HK-2 (cell line): Measurements from ENCODE around the gene DOCK10.

ENCODE experiments used
- DNase-seq: peaks from one replicate; pipeline ENCODE4 v3.0.0-alpha.2; 2018; ENCODE audit not compliant: unreplicated experiment

The DOCK10 gene

GRCh38 chr2:224882291-224883171 lies 159.7 kb downstream of the DOCK10 start:
- peak; percentile 20 for DNase-seq

DNA sequence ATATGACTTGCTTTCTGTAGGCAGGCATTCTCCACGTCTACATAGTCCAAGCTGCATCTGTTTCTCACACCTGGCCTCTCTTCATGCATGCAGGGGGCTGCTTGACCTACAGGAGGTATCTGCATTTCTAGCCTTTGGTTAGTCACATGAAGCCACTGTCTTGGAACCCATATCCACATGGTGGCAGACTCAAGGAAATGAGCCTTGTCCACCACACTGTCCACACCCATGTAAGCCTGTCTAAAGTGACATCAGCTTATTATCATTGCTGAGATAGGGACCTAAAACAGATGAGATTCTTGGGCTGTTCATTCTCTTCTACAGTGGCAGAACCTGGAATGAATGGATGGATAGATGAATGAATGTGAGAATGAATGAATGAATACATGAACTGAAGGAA lies 160.4 kb downstream of the DOCK10 start:
- peak; percentile 13 for DNase-seq

GRCh38 chr2:224876522-224876921 lies 165.7 kb downstream of the DOCK10 start:
- no peak for DNase-seq

DNA sequence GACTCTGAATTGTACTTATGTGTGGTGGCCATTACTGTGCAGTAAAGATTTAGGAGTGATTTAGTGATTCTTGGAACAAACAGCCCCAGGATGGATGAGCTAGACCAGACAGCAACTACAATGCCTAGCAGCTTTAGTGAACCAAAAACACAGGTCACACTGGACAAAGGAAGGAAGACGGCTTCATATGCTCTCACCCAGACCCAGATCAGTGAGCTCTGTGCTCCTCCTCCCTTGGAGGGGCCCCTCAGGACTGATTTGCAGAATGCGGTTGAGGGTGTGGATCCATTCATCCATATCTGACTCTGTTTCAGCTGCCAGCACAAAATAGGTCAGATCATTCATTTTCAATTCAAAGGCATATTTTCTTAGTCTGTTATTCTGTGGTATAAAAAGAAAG lies 166.4 kb downstream of the DOCK10 start:
- peak; percentile 6 for DNase-seq

DNA sequence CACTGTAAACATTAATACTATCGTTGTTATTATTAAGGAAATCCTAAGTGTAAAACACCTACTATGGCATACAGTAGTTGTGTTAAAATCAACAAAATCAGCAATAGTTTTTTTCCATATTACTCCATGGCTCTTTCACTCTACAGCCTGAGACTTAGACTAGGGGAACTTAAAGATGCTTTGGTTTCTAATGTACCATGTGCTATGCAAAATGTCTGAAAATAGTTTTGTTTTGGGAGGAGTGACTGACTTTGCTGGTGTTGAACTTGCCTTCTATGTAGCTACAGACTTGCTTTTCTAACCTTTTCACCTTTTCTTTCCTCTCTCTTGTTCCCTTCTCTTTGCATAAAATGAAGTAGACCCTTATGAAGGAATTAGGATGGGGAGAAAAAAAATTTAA lies 167.1 kb downstream of the DOCK10 start:
- no peak for DNase-seq

DNA sequence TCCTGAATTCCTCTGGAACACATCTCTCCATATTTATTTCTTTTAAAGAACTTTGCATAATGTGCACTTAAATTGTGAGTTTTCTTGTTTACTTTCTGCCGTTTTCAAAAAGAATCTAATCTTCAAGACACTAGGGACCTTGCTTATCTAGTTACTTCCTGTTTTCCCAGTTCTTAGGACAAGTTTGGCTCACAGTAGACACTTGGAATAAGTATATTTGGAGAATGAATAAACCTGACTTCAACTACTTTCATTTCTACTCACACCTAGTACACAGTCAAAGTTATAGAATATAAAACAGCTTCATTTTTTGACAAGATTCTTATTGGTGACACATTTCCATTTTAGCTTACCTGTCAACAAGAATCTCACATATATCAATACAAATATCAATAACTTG lies 170.5 kb downstream of the DOCK10 start:
- no peak for DNase-seq

DNA sequence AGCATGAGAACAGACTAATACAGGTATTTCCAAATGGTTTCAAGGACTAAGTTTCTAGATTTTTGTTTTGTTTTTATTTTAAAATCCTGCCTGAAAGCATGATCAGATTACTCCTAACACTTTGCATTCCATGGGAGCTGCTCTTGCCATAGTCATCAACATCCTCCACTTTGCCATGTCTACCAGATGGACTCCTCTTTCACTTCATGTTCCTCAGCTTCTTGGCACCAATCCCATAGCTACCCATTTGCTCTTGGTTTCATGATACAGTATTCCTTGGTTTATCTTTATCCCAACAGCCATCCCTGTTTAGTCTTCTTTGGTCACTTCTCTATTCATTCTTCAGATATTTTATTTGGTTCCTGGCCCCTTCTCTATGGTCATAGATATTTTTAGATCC lies 171.9 kb downstream of the DOCK10 start:
- DNase-seq = no peak

DNA sequence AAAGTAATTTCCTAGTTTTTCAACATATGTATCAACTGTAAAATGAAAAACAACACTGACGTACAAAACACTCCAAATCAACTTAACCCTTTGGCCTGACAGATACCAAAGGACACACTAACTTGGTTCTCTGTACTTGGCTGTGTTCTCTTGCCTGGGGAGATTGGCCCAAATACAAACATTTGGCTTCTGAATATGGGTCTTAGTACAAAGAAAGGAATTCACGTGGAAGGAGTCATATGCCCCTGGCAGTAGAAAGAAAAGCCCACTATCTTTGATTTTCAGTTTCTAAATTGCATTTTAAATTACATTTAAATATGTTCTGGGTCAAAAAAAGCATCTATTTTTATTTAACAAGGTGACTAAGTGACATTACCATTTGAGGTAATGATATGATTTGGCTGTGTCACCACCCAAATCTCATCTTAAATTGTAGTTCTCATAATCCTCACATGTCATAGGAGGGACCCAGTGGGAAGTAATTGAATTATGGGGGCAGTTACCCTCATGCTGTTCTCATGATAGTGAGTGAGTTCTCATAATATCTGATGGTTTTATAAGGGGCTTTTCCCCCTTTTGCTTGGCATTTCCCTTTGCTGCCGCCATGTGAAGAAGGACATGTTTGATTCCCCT lies 172.6 kb downstream of the DOCK10 start:
- no peak for DNase-seq

DNA sequence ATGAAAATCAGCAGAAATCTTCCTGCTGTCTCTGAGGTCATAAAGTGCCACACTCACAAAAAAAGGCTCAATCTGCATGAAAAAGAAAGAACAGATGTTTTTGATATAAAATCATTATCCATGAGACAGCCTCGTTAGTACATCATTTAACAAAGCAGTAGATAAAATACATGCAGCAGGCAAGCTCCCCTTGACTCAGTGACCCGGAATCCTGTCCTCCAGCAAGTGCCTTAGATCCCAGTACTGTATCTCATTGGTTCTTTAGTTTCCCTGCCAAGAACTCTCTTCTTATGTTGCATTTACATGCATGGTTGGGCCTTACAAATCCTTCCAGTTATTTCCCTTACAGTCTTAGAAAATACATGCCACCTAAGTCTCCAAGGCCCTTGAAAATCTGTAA lies 177.3 kb downstream of the DOCK10 start:
- DNase-seq = no peak

GRCh38 chr2:224861266-224861665 lies 181.0 kb downstream of the DOCK10 start:
- no peak for DNase-seq

- no peak for DNase-seq
Measured at GRCh38 chr2:224860786-224861185, 181.5 kb downstream of the DOCK10 start.

DNA sequence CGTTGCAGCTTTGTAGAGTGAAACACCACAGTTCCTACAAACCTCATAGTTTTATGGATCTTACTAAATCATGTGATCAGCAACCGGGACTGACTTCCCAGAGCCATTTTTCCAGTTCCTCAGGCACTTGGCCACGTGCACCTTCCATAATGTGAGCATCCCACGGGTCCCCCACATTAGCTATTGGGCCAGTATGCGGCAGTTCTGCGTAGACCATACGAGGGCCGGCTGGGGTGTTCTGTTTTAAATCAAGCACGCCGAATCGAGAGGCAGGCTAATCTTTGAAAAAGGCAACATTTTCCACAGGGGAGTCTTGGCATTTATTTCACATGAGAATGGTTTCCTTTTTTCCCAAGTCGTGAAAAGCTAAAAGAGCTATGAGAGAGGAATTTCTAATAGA lies 190.5 kb downstream of the DOCK10 start:
- DNase-seq = no peak

GRCh38 chr2:224850081-224850480 lies 192.2 kb downstream of the DOCK10 start:
- DNase-seq = no peak

DNA sequence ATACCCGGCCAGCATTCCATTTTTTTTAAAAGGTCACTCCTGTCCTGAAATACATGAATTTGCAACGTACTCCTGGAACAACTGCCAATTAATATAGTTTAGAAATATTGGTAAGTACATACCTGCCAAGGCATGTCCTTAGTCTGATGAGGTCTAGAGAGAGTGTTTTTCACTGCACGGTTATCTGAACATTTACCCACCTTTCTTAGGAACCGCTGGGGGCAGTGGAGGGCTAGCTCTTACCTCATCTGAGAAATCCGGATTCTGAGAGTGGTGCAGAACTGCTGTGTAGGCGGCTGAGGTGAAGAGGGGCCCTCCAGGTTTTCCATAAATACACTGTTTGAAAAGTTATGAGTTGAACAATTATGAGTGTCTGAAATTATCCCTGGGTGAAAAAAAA lies 193.0 kb downstream of the DOCK10 start:
- DNase-seq = no peak

DNA sequence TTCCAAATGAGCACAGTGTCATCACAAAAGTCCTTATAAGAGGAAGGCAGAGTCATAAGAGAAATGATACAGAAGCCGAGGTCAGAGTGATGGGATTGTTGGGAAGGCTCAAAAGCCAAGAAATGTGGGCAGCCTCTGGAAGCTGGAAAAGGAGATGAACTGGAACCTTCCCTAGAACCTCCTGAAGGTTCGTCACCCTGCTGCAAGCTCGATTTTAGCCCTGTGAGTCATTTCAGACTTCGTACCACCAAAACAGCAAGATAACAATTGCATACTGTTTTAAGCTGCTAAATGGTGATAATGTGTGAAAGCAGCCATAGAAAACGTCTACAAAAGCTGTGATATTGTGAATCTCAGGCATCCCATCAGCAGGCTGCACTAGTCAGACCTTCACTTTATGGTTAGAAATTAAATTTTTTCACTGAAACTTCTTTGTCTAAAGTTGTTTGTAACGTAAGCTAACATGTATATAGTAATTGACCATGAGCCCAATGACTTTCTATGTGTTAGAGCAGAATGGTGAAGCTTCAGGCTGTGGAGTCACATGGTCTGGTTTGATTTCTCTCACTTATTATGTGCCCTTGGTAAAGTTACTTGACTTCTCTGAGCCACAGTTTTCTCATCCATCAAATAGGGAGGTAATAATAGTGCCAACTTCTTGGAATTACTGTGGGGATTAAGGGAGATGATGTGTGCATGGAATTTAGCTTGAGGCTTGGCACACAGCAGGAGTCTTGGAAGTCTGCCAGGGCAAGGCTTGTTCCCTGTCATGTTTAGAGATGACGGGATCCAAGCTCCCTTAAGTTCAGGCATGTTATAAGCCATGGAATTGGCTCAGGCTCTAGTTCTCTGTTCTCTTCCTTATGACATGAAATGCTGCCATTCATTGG lies 194.1 kb downstream of the DOCK10 start:
- DNase-seq = peak; percentile 34

GRCh38 chr2:224847381-224847780 lies 194.9 kb downstream of the DOCK10 start:
- DNase-seq = no peak

- DNase-seq = no peak
Measured at GRCh38 chr2:224846686-224847085, 195.6 kb downstream of the DOCK10 start.

GRCh38 chr2:224846161-224846560 lies 196.1 kb downstream of the DOCK10 start:
- DNase-seq = no peak

- DNase-seq = no peak
Measured at GRCh38 chr2:224843141-224843540, 199.1 kb downstream of the DOCK10 start.

GRCh38 chr2:224841910-224842309 lies 200.4 kb downstream of the DOCK10 start:
- no peak for DNase-seq

- DNase-seq = no peak
Measured at GRCh38 chr2:224838335-224838734, 203.9 kb downstream of the DOCK10 start.

DNA sequence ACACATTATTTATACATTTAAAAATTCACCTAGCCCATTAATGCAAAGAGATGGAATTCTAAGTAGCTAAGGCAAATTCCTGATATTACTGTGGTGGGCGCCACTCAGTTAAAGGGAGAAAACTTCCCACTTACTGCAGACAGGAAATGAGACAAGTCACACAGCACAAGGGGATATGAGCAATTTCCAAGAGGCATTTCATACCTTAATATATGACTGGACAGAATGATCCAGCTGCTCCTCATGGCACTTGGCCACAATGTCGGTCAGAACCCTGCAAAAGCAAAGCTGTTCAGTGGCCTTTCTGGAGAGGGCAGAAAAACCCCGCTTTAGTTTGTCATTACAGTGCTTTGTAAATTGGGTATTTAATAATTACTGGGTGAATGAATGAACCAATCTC lies 204.7 kb downstream of the DOCK10 start:
- DNase-seq = peak; percentile 34
